COLO668 (cell line): Measurements from ENCODE around the gene HAGH.

ENCODE experiments used
- DNase-seq: peaks from one replicate; lab custom pipeline; 2025; ENCODE audit not compliant: unreplicated experiment; lab: John Stamatoyannopoulos, UW

Gene HAGH

GRCh38 chr16:1763521-1764511 is 62.8 kb downstream of the HAGH start:
- DNase-seq: peak; percentile 32

GRCh38 chr16:1762879-1763520 is 63.6 kb downstream of the HAGH start:
- DNase-seq: no peak

GRCh38 chr16:1762196-1762878 is 64.3 kb downstream of the HAGH start:
- DNase-seq: no peak

GRCh38 chr16:1761751-1762150 is 64.9 kb downstream of the HAGH start:
- no peak for DNase-seq

GRCh38 chr16:1760911-1761310 is 65.7 kb downstream of the HAGH start:
- no peak for DNase-seq

- DNase-seq: no peak
Measured at GRCh38 chr16:1759511-1759910, 67.1 kb downstream of the HAGH start.

- no peak for DNase-seq
Measured at GRCh38 chr16:1758923-1759322, 67.7 kb downstream of the HAGH start.

- DNase-seq: no peak
Measured at GRCh38 chr16:1757714-1758461, 68.7 kb downstream of the HAGH start.
